Uterus (tissue), 2 donors: ENCODE results near the gene ACADSB.

ENCODE experiments used
- CTCF ChIP-seq, 4 experiments: fragments of 200-600 bp in 2 of 4; fragments of 450-650 bp in 2 of 4; sonication (generic) in 2 of 4; IDR thresholded peaks; one replicate each; pipeline ENCODE4 v1.5.1; 2016 to 2019; ENCODE audit warnings: antibody characterized with exemption in 4 of 4, mild to moderate bottlenecking in 2 of 4, moderate library complexity in 1 of 4
- POLR2A ChIP-seq, 2 donors: fragments of 450-650 bp; IDR thresholded peaks; one replicate each; pipeline ENCODE4 v1.6.1; 2016; ENCODE audit warnings: antibody characterized with exemption in 2 of 2, mild to moderate bottlenecking in 1 of 2, moderate library complexity in 1 of 2

- TF ChIP-seq CTCF (IDR thresholded peaks at IDR 0.05) = no peak
- no peak for TF ChIP-seq POLR2A (IDR thresholded peaks at IDR 0.05)
These were observed 10.9 kb upstream of the ACADSB start for GRCh38 chr10:122997864-122998263.
